Measurements from ENCODE around the gene ZMYM2. TPM values are rescaled to one million over a fixed set of nuclear protein-coding genes. Genes with fewer than 3 reads are reported as not detected.
A peak's percentile ranks its signal among the peaks of the same experiment; 100 is the strongest.

Gene ZMYM2
- total RNA-seq, 2 experiments from 2014 or later = 59.9 to 64.7 TPM

DNA sequence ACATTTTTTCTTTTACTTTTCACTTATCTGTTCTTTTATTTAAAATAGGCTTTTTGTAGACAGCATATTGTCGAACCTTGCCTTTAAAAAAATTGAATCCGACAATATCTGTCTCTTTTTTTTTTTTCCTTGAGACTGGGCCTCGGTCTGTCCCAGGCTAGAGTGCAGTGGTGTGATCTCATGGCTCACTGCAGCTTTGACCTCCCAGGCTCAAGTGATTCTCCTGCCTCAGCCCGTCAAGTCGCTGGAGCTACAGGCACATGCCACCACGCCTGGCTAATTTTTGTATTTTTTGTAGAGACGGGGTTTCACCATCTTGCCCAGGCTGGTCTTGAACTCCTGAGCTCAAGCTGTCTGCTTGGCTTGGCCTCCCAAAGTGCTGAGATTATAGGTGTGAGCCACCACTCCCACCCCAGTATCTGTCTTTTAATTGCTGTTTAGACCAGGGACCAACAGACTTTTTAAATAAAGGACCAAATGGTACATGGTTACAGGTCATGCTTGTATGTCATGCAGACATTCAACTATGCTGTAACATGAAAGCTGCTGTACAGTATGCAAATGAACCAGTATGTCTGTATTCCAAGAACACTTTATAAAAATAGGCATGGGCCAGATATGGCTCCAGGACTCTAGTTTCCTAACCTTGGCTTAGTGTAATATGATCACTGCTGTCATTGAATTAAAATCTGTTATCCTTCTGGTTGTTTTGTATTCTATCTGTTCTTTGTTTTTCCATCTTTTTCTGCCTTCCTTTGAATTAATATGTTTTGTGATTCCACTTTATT, 122.0 kb downstream of the ZMYM2 start:
- Histone ChIP-seq H2AFZ (ENCODE audit: low read length) (no peak overlapping the region), H3K36me3 (ENCODE audit: insufficient read depth, low read length) (peaks cover 48% of the 10 kb centered on the region), H3K9me3 (ENCODE audit: low read length) (no peaks in the 10 kb centered on the region), H3K4me3 (ENCODE audit: low read depth, low read length, poor library complexity, severe bottlenecking) (no peak overlapping the region), H3K27ac (ENCODE audit: low read depth, low read length, poor library complexity, severe bottlenecking) (no peak overlapping the region), H3K4me1 (ENCODE audit: insufficient read depth, low read length, poor library complexity, severe bottlenecking) (no peaks in the 10 kb centered on the region), H3K4me2 (ENCODE audit: low read length) (no peak overlapping the region), H3K79me2 (ENCODE audit: insufficient read depth, low read depth, low read length) (no peaks in the 10 kb centered on the region), H4K20me1 (ENCODE audit: insufficient read depth, low read length) (no peaks in the 10 kb centered on the region), H3K9me2 (ENCODE audit: insufficient read depth, low read length) (no peaks in the 10 kb centered on the region)
- intact Hi-C loops (cut with micrococcal nuclease; ENCODE audit: unreplicated experiment) = no loop called here
- no peak for DNase-seq (ENCODE audit: low spot score)
- POLR2A ChIA-PET = interaction anchor here (1.2 to 1.4 kb wide), 2 partner anchors 14 to 33 kb away, joined by 3 read pairs; no protein-coding TSS in a partner anchor
- no peak for TF ChIP-seq EZH2phosphoT487 (IDR thresholded peaks at IDR 0.05; ENCODE audit: borderline replicate concordance, low read depth, low read length)
- TF ChIP-seq, protein P1, sequence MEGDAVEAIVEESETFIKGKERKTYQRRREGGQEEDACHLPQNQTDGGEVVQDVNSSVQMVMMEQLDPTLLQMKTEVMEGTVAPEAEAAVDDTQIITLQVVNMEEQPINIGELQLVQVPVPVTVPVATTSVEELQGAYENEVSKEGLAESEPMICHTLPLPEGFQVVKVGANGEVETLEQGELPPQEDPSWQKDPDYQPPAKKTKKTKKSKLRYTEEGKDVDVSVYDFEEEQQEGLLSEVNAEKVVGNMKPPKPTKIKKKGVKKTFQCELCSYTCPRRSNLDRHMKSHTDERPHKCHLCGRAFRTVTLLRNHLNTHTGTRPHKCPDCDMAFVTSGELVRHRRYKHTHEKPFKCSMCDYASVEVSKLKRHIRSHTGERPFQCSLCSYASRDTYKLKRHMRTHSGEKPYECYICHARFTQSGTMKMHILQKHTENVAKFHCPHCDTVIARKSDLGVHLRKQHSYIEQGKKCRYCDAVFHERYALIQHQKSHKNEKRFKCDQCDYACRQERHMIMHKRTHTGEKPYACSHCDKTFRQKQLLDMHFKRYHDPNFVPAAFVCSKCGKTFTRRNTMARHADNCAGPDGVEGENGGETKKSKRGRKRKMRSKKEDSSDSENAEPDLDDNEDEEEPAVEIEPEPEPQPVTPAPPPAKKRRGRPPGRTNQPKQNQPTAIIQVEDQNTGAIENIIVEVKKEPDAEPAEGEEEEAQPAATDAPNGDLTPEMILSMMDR (conservative IDR thresholded peaks at IDR 0.05; ENCODE audit: low read length) = no peak
- CTCF ChIA-PET (ENCODE audit: unreplicated experiment) = no interaction called here
- BruUV-seq (replicated peaks) = no TSS peak

DNA sequence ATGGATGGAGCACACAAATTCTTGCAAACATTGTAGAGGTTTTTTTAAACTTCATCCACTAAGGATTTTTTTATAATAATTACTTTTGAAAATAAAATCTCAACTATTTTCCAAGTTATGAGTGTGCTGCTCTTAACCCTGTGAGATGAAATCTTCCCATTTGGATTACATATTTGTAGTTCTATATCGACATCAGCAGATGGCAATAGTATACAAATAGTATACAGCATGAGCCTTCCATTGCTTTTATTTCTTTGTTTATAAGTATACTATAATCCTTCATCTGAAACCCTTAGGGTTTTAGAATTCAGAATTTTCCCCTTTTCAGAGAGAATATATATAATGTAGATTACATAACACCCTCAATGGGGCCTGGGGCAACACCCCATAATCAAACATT, 131.8 kb downstream of the ZMYM2 start:
- TF ChIP-seq, protein P1 (conservative IDR thresholded peaks at IDR 0.05; ENCODE audit: low read length) = peak; percentile 41; the same call in 1 of the 2 replicates
- no peak for TF ChIP-seq EZH2phosphoT487 (IDR thresholded peaks at IDR 0.05; ENCODE audit: borderline replicate concordance, low read depth, low read length)
- Histone ChIP-seq H3K4me2 (ENCODE audit: low read length) (no peak overlapping the region), H3K79me2 (ENCODE audit: insufficient read depth, low read depth, low read length) (no peaks in the 10 kb centered on the region), H3K9me2 (ENCODE audit: insufficient read depth, low read length) (no peaks in the 10 kb centered on the region), H3K9me3 (ENCODE audit: low read length) (no peaks in the 10 kb centered on the region), H3K4me3 (ENCODE audit: low read depth, low read length, poor library complexity, severe bottlenecking) (no peak overlapping the region), H3K36me3 (ENCODE audit: insufficient read depth, low read length) (peaks cover 10% of the 10 kb centered on the region; the same call in 1 of the 2 replicates), H3K4me1 (ENCODE audit: insufficient read depth, low read length, poor library complexity, severe bottlenecking) (no peaks in the 10 kb centered on the region), H4K20me1 (ENCODE audit: insufficient read depth, low read length) (no peaks in the 10 kb centered on the region), H3K27ac (ENCODE audit: low read depth, low read length, poor library complexity, severe bottlenecking) (no peak overlapping the region), H2AFZ (ENCODE audit: low read length) (no peak overlapping the region)
- DNase-seq (ENCODE audit: low spot score) = no peak
- no TSS peak for BruUV-seq (replicated peaks)
- intact Hi-C loops (cut with micrococcal nuclease; ENCODE audit: unreplicated experiment) = no loop called here
- ChIA-PET CTCF (ENCODE audit: unreplicated experiment) (no interaction called here), POLR2A (interaction anchor here (0.6 kb wide), 1 partner anchor 221 kb away, joined by 3 read pairs; no protein-coding TSS in a partner anchor)

DNA sequence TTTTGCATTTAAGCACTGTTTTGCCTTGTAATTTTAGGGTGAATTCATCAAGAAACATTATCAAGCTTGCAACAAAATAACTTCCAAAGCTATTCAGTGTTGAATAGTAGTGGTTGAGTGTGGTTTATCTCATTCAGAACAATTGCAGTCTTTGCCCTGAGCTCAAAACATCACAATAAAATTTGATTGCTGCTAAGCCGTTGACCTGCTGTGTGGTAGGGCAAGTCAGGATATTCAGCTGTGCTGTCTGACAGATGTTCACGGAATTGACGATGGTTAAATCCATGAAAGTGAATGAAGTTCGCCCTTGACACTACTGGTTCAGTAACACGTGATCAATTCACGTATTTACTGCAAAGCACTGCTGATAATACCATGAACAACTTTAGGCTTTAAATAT, 135.4 kb downstream of the ZMYM2 start:
- Histone ChIP-seq H3K79me2 (ENCODE audit: insufficient read depth, low read depth, low read length) (no peaks in the 10 kb centered on the region), H3K27ac (ENCODE audit: low read depth, low read length, poor library complexity, severe bottlenecking) (no peak overlapping the region), H3K9me2 (ENCODE audit: insufficient read depth, low read length) (no peaks in the 10 kb centered on the region), H3K9me3 (ENCODE audit: low read length) (no peaks in the 10 kb centered on the region), H3K4me1 (ENCODE audit: insufficient read depth, low read length, poor library complexity, severe bottlenecking) (no peaks in the 10 kb centered on the region), H3K36me3 (ENCODE audit: insufficient read depth, low read length) (no peaks in the 10 kb centered on the region), H3K4me3 (ENCODE audit: low read depth, low read length, poor library complexity, severe bottlenecking) (no peak overlapping the region), H2AFZ (ENCODE audit: low read length) (no peak overlapping the region), H3K4me2 (ENCODE audit: low read length) (no peak overlapping the region), H4K20me1 (ENCODE audit: insufficient read depth, low read length) (no peaks in the 10 kb centered on the region)
- intact Hi-C loops (cut with micrococcal nuclease; ENCODE audit: unreplicated experiment) = no loop called here
- no peak for TF ChIP-seq EZH2phosphoT487 (IDR thresholded peaks at IDR 0.05; ENCODE audit: borderline replicate concordance, low read depth, low read length)
- TF ChIP-seq, protein P1 (conservative IDR thresholded peaks at IDR 0.05; ENCODE audit: low read length) = no peak
- BruUV-seq (replicated peaks) = no TSS peak
- CTCF ChIA-PET (ENCODE audit: unreplicated experiment) = no interaction called here
- POLR2A ChIA-PET = interaction anchor here (0.6 kb wide), 1 partner anchor 299 kb away, joined by 5 read pairs; no protein-coding TSS in a partner anchor
- no peak for DNase-seq (ENCODE audit: low spot score)
